Fibroblast of skin of right biceps (primary cell): ENCODE data around the gene MDN1.

Experiments
- DNase-seq: peaks from one replicate; pipeline ENCODE4 v3.0.0-alpha.2; 2013

MDN1 gene

GRCh38 chr6:89688328-89688727, 131.3 kb downstream of the MDN1 start:
- DNase-seq, result no peak

- DNase-seq, result no peak
These were observed 134.3 kb downstream of the MDN1 start for GRCh38 chr6:89685311-89685710.

GRCh38 chr6:89682991-89683390, 136.6 kb downstream of the MDN1 start:
- no peak for DNase-seq

GRCh38 chr6:89681983-89682564, 137.5 kb downstream of the MDN1 start:
- DNase-seq, result no peak

GRCh38 chr6:89680551-89680950, 139.0 kb downstream of the MDN1 start:
- DNase-seq, result no peak

- DNase-seq, result no peak
These were observed 139.4 kb downstream of the MDN1 start for GRCh38 chr6:89680150-89680549.

- no peak for DNase-seq
These were observed 140.1 kb downstream of the MDN1 start for GRCh38 chr6:89679215-89680120.

GRCh38 chr6:89678531-89678930, 141.1 kb downstream of the MDN1 start:
- no peak for DNase-seq

- DNase-seq, result peak; percentile 49
These were observed 143.4 kb downstream of the MDN1 start for GRCh38 chr6:89675949-89676748.

- no peak for DNase-seq
These were observed 148.5 kb downstream of the MDN1 start for GRCh38 chr6:89670935-89671565.

- peak; percentile 7 for DNase-seq
These were observed 150.6 kb downstream of the MDN1 start for GRCh38 chr6:89669002-89669401.

GRCh38 chr6:89667872-89668556, 151.6 kb downstream of the MDN1 start:
- peak; percentile 50 for DNase-seq

- no peak for DNase-seq
These were observed 156.9 kb downstream of the MDN1 start for GRCh38 chr6:89662659-89663223.

GRCh38 chr6:89661559-89661958, 158.0 kb downstream of the MDN1 start:
- DNase-seq, result no peak

GRCh38 chr6:89660981-89661380, 158.6 kb downstream of the MDN1 start:
- DNase-seq, result no peak

- no peak for DNase-seq
These were observed 162.0 kb downstream of the MDN1 start for GRCh38 chr6:89657445-89658158.

GRCh38 chr6:89655122-89655521, 164.5 kb downstream of the MDN1 start:
- DNase-seq, result peak; percentile 16

- DNase-seq, result no peak
These were observed 169.0 kb downstream of the MDN1 start for GRCh38 chr6:89650579-89650978.

GRCh38 chr6:89649682-89650081, 169.9 kb downstream of the MDN1 start:
- DNase-seq, result no peak

- DNase-seq, result no peak
These were observed 174.7 kb downstream of the MDN1 start for GRCh38 chr6:89644864-89645263.

- DNase-seq, result no peak
These were observed 176.2 kb downstream of the MDN1 start for GRCh38 chr6:89643406-89643805.
